Lung (tissue), 12 donors: ENCODE measurements around the gene ATP10A. TPM values are rescaled to one million over a fixed set of nuclear protein-coding genes. Genes with fewer than 3 reads are reported as not detected.

Experiments used
- ATAC-seq: fragments of 200-7000 bp; cut with Tn5 transposase; one replicate; pipeline ENCODE4 v1.9.1; 2020; ENCODE audit warnings: moderate number of reproducible peaks; ENCODE audit not compliant: insufficient read depth, low FRiP score
- DNase-seq, 3 donors: peaks; one replicate each; pipeline ENCODE4 v3.0.0-alpha.2; 2013 to 2017
- H3K27ac ChIP-seq, 2 donors: one replicate each; pipeline ENCODE4 v1.5.1; 2013; ENCODE audit warnings: mild to moderate bottlenecking in 2 of 2, moderate library complexity in 2 of 2, control low read depth in 1 of 2, inconsistent platforms in 1 of 2, low read depth in 1 of 2, low read length in 1 of 2
- H3K27me3 ChIP-seq, 3 donors: one replicate each; pipeline ENCODE4 v1.5.1; 2013; ENCODE audit warnings: low read length in 2 of 3; ENCODE audit not compliant: control insufficient read depth in 3 of 3, insufficient read depth in 3 of 3
- H3K36me3 ChIP-seq, 4 donors: one replicate each; pipeline ENCODE4 v1.5.1; 2013; ENCODE audit warnings: low read length in 4 of 4, mild to moderate bottlenecking in 1 of 4, moderate library complexity in 1 of 4; ENCODE audit not compliant: control insufficient read depth in 4 of 4, insufficient read depth in 4 of 4
- H3K4me1 ChIP-seq, 5 donors: one replicate each; pipeline ENCODE4 v1.5.1; 2013; ENCODE audit warnings: low read length in 5 of 5, mild to moderate bottlenecking in 2 of 5, moderate library complexity in 1 of 5; ENCODE audit not compliant: control insufficient read depth in 5 of 5, insufficient read depth in 5 of 5
- H3K4me3 ChIP-seq: one replicate; pipeline ENCODE4 v1.5.1; 2013; ENCODE audit warnings: mild to moderate bottlenecking, control low read depth, moderate library complexity
- H3K9ac ChIP-seq, 2 donors: one replicate each; pipeline ENCODE4 v1.5.1; 2013; ENCODE audit warnings: low read length in 2 of 2, control low read depth in 1 of 2; ENCODE audit not compliant: insufficient read depth in 1 of 2
- H3K9me3 ChIP-seq, 4 donors: one replicate each; pipeline ENCODE4 v1.5.1; 2013; ENCODE audit warnings: low read length in 3 of 4, mild to moderate bottlenecking in 1 of 4, moderate library complexity in 1 of 4; ENCODE audit not compliant: control insufficient read depth in 4 of 4, insufficient read depth in 3 of 4
- CTCF ChIP-seq: IDR thresholded peaks from 2 replicates; pipeline ENCODE4 v1.5.1; 2012; ENCODE audit warnings: mild to moderate bottlenecking; ENCODE audit errors: control extremely low read depth, extremely low read depth
- WGBS, 2 donors: extraction: QIAGEN DNeasy Blood & Tissue Kit; methylation state at CpG; one replicate each; pipeline ENCODE4 v1.1.7; 2013; 5-methylcytosine and 5-hydroxymethylcytosine counted together
- polyA plus RNA-seq, 2 donors: library from polyadenylated mRNA; stranded (reverse); fragments of 200-250 nt; gene quantifications; one replicate each; pipeline ENCODE4 v1.2.1, GENCODE V29; 2013
- total RNA-seq, 2 donors: library from RNA; depleted of rRNA in 1 of 2; stranded (reverse); fragments of >200 nt in 1 of 2; gene quantifications; one replicate each; pipeline ENCODE4 v1.2.1, GENCODE V29; 2014 to 2021
- donor health status: control.
- donor health status: control.
- donor health status: Bipolar disorder and iron deficiency.
- donor health status: healthy.
- donor health status: DM: yes; HTN: yes; CAD: no.

ATP10A gene
- total and polyA plus RNA-seq, 4 donors = 4.5 to 33.7 (median 6.2) TPM

- H3K27me3 ChIP-seq = no peaks in the 10 kb centered on the region
- no peak for TF ChIP-seq CTCF
- H3K4me3 ChIP-seq = no peak overlapping the region
- H3K27ac ChIP-seq = no peak overlapping the region
- DNase-seq = no peak
- no peak for ATAC-seq
- peaks cover 0 to 1% (median 0%) of the 10 kb centered on the region in 5 donors for H3K4me1 ChIP-seq
- WGBS, 2 donors = 86% methylated on average over 17 of the region's 17 CpGs
- no peak overlapping the region for H3K9ac ChIP-seq
- H3K36me3 ChIP-seq = peaks cover 0 to 5% (median 0%) of the 10 kb centered on the region in 4 donors
- no peaks in the 10 kb centered on the region for H3K9me3 ChIP-seq
These were observed 128.3 kb downstream of the ATP10A start for GRCh38 chr15:25734680-25735355.

- Histone ChIP-seq H3K9me3 (no peaks in the 10 kb centered on the region), H3K27me3 (no peaks in the 10 kb centered on the region), H3K27ac (no peak overlapping the region), H3K4me1 (peaks cover 0 to 1% (median 0%) of the 10 kb centered on the region in 5 donors), H3K4me3 (no peak overlapping the region), H3K36me3 (peaks cover 0 to 5% (median 0%) of the 10 kb centered on the region in 4 donors), H3K9ac (no peak overlapping the region)
- DNase-seq = no peak
- WGBS, 2 donors = 75 to 86% methylated on average over 22 of the region's 22 CpGs
- no peak for ATAC-seq
- no peak for TF ChIP-seq CTCF
These were observed 129.1 kb downstream of the ATP10A start for GRCh38 chr15:25733856-25734679.

GRCh38 chr15:25733036-25733855 lies 129.9 kb downstream of the ATP10A start:
- Histone ChIP-seq H3K4me1 (peaks cover 0 to 1% (median 0%) of the 10 kb centered on the region in 5 donors), H3K27me3 (no peaks in the 10 kb centered on the region), H3K9ac (no peak overlapping the region), H3K27ac (no peak overlapping the region), H3K36me3 (peaks cover 0 to 5% (median 0%) of the 10 kb centered on the region in 4 donors), H3K9me3 (no peaks in the 10 kb centered on the region), H3K4me3 (no peak overlapping the region)
- ATAC-seq (no peak), DNase-seq (no peak)
- no peak for TF ChIP-seq CTCF
- 81 to 87% methylated on average over 18 of the region's 18 CpGs for WGBS, 2 donors
